ENCODE results near the gene CNTN5.

The CNTN5 gene

DNA sequence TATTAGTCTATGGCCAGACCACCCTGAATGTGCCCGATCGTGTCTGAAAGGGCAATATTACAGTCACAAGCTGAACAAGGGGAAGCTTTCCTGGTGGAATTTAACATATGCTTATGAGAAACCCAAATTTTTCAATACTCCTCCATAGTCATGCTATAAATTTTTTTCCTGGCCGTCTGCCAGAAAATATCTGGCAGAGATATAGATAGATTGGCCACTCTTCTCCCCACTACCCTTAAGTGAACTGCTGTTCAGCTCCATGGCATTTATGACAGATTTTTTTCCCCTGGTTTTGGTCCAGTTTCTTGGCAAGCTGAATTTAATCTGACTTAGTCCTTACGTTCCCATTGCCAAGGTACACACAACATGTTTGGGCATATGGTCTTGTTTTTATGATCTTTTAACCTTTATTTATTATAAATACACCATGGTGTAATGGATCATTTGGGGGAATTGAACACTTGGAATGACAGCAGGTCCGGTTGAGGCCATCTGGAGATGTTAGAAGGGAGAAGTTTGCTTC is 328.5 kb downstream of the CNTN5 start:
- Histone ChIP-seq H3K4me1 (ENCODE audit: control insufficient read depth, insufficient read depth, low read length) (no peaks in the 10 kb centered on the region), H3K9me3 (ENCODE audit: control insufficient read depth, insufficient read depth, low read depth, low read length) (no peaks in the 10 kb centered on the region), H3K27ac (ENCODE audit: extremely low read depth, low read depth, low read length) (no peak overlapping the region), H3K4me3 (ENCODE audit: low read depth, low read length) (no peak overlapping the region), H3K36me3 (ENCODE audit: control insufficient read depth in 2 of 2, insufficient read depth in 1 of 2, low read length in 2 of 2) (no peaks in the 10 kb centered on the region)
- POLR2A ChIA-PET, result no interaction called here
- TF ChIP-seq, protein P1, sequence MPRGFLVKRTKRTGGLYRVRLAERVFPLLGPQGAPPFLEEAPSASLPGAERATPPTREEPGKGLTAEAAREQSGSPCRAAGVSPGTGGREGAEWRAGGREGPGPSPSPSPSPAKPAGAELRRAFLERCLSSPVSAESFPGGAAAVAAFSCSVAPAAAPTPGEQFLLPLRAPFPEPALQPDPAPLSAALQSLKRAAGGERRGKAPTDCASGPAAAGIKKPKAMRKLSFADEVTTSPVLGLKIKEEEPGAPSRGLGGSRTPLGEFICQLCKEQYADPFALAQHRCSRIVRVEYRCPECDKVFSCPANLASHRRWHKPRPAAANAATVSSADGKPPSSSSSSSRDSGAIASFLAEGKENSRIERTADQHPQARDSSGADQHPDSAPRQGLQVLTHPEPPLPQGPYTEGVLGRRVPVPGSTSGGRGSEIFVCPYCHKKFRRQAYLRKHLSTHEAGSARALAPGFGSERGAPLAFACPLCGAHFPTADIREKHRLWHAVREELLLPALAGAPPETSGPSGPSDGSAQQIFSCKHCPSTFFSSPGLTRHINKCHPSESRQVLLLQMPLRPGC (tag by site-specific recombination; IDR thresholded peaks at IDR 0.05), result no peak
- TF ChIP-seq FEZF1 (tag by site-specific recombination; IDR thresholded peaks at IDR 0.05), result no peak
- TF ChIP-seq ZNF664 (tag by site-specific recombination; IDR thresholded peaks at IDR 0.05), result no peak
- TF ChIP-seq ZNF843 (tag by site-specific recombination; IDR thresholded peaks at IDR 0.05), result no peak
- no peak for TF ChIP-seq ZNF529 (tag by site-specific recombination; IDR thresholded peaks at IDR 0.05; ENCODE audit: insufficient replicate concordance)
- TF ChIP-seq ZXDB (tag by site-specific recombination; IDR thresholded peaks at IDR 0.05), result no peak
- TF ChIP-seq SCRT1 (tag by site-specific recombination; IDR thresholded peaks at IDR 0.05; ENCODE audit: borderline replicate concordance), result no peak
- no peak for TF ChIP-seq ZFP37 (tag by site-specific recombination; IDR thresholded peaks at IDR 0.05)
- no peak for TF ChIP-seq ZNF354C (tag by site-specific recombination; IDR thresholded peaks at IDR 0.05; ENCODE audit: borderline replicate concordance, low read depth)
- CTCF ChIA-PET, result no interaction called here

- no peaks in the 10 kb centered on the region for H3K4me1 ChIP-seq (ENCODE audit: control insufficient read depth, insufficient read depth, low read length)
- no peak overlapping the region for H3K27ac ChIP-seq (ENCODE audit: extremely low read depth, low read depth, low read length)
- TF ChIP-seq ZNF214 (tag by site-specific recombination; IDR thresholded peaks at IDR 0.05; ENCODE audit: borderline replicate concordance) (no peak), ZSCAN23 (tag by site-specific recombination; IDR thresholded peaks at IDR 0.05) (no peak), ZNF501 (tag by site-specific recombination; IDR thresholded peaks at IDR 0.05) (no peak)
- H3K9me3 ChIP-seq (ENCODE audit: control insufficient read depth, insufficient read depth, low read depth, low read length), result no peaks in the 10 kb centered on the region
- ChIA-PET CTCF (no interaction called here), POLR2A (no interaction called here)
- H3K36me3 ChIP-seq (ENCODE audit: control insufficient read depth in 2 of 2, insufficient read depth in 1 of 2, low read length in 2 of 2), result no peaks in the 10 kb centered on the region
- H3K4me3 ChIP-seq (ENCODE audit: low read depth, low read length), result no peak overlapping the region
These were observed 330.9 kb downstream of the CNTN5 start for GRCh38 chr11:99351624-99352023.

- TF ChIP-seq, protein P2, sequence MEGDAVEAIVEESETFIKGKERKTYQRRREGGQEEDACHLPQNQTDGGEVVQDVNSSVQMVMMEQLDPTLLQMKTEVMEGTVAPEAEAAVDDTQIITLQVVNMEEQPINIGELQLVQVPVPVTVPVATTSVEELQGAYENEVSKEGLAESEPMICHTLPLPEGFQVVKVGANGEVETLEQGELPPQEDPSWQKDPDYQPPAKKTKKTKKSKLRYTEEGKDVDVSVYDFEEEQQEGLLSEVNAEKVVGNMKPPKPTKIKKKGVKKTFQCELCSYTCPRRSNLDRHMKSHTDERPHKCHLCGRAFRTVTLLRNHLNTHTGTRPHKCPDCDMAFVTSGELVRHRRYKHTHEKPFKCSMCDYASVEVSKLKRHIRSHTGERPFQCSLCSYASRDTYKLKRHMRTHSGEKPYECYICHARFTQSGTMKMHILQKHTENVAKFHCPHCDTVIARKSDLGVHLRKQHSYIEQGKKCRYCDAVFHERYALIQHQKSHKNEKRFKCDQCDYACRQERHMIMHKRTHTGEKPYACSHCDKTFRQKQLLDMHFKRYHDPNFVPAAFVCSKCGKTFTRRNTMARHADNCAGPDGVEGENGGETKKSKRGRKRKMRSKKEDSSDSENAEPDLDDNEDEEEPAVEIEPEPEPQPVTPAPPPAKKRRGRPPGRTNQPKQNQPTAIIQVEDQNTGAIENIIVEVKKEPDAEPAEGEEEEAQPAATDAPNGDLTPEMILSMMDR (tag by site-specific recombination; IDR thresholded peaks at IDR 0.05), result no peak
- TF ChIP-seq ZNF433 (tag by site-specific recombination; IDR thresholded peaks at IDR 0.05; ENCODE audit: low read depth) (no peak), ZNF768 (tag by site-specific recombination; IDR thresholded peaks at IDR 0.05) (no peak), GLIS1 (tag by site-specific recombination; IDR thresholded peaks at IDR 0.05) (no peak), ZNF561 (tag by site-specific recombination; IDR thresholded peaks at IDR 0.05; ENCODE audit: borderline replicate concordance) (no peak), ZNF416 (tag by site-specific recombination; IDR thresholded peaks at IDR 0.05) (no peak), ZFP69B (tag by site-specific recombination; IDR thresholded peaks at IDR 0.05) (no peak), ZNF274 (IDR thresholded peaks at IDR 0.05; ENCODE audit: low read length) (no peak), ZNF274 (tag by site-specific recombination; IDR thresholded peaks at IDR 0.05; ENCODE audit: borderline replicate concordance) (no peak), KLF7 (tag by site-specific recombination; IDR thresholded peaks at IDR 0.05; ENCODE audit: borderline replicate concordance) (no peak)
- TF ChIP-seq, protein P3, sequence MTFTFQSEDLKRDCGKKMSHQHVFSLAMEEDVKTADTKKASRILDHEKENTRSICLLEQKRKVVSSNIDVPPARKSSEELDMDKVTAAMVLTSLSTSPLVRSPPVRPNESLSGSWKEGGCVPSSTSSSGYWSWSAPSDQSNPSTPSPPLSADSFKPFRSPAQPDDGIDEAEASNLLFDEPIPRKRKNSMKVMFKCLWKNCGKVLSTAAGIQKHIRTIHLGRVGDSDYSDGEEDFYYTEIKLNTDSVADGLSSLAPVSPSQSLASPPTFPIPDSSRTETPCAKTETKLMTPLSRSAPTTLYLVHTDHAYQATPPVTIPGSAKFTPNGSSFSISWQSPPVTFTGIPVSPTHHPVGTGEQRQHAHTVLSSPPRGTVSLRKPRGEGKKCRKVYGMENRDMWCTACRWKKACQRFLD (tag by site-specific recombination; IDR thresholded peaks at IDR 0.05), result no peak
- ChIA-PET POLR2A (no interaction called here), CTCF (no interaction called here)
- H3K9me3 ChIP-seq (ENCODE audit: control insufficient read depth, insufficient read depth, low read depth, low read length), result no peaks in the 10 kb centered on the region
- no peaks in the 10 kb centered on the region for H3K4me1 ChIP-seq (ENCODE audit: control insufficient read depth, insufficient read depth, low read length)
- H3K27ac ChIP-seq (ENCODE audit: extremely low read depth, low read depth, low read length), result no peak overlapping the region
- H3K4me3 ChIP-seq (ENCODE audit: low read depth, low read length), result no peak overlapping the region
- no peaks in the 10 kb centered on the region for H3K36me3 ChIP-seq (ENCODE audit: control insufficient read depth in 2 of 2, insufficient read depth in 1 of 2, low read length in 2 of 2)
These were observed 331.9 kb downstream of the CNTN5 start for GRCh38 chr11:99352642-99353041.

All from HEK293 (cell line).